ENCODE data around the gene L3HYPDH. TPM values are rescaled to one million over a fixed set of nuclear protein-coding genes. Genes with fewer than 3 reads are reported as not detected.
"Not testable (repeated sequence)": the region's sequence is repeated elsewhere in the genome, so short reads cannot be mapped to it uniquely, and the experiment has no call there.

The L3HYPDH gene
- total RNA-seq, 1 donor from 2014 or later, result 9.1 TPM

DNA sequence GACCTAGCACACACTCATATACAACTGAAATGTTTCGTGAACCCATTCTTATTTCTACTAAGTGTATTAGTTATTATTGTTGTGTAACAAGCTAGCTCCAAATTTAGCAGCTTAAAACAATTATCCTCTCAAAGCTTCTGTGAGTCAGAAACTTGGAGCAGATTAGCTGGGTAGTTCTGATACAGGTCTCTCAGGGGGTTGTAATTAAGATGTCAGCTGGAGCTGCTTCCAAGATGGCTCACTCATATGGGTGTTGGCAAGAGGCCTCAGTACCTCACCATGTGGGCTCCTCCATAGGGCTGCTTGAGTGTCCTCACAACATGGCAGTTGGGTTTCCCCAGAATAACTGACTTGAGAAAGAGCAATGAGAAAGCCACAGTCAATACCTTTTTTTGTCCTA, 28.8 kb downstream of the L3HYPDH start:
- Histone ChIP-seq H3K27me3 (ENCODE audit: low read depth) (no peaks in the 10 kb centered on the region), H3K27ac (replicated peaks) (no peak overlapping the region), H3K9me3 (replicated peaks) (peaks cover 4% of the 10 kb centered on the region), H3K4me1 (no peaks in the 10 kb centered on the region), H3K36me3 (peaks cover 47% of the 10 kb centered on the region), H3K4me3 (no peak overlapping the region)
- TF ChIP-seq, protein P1, sequence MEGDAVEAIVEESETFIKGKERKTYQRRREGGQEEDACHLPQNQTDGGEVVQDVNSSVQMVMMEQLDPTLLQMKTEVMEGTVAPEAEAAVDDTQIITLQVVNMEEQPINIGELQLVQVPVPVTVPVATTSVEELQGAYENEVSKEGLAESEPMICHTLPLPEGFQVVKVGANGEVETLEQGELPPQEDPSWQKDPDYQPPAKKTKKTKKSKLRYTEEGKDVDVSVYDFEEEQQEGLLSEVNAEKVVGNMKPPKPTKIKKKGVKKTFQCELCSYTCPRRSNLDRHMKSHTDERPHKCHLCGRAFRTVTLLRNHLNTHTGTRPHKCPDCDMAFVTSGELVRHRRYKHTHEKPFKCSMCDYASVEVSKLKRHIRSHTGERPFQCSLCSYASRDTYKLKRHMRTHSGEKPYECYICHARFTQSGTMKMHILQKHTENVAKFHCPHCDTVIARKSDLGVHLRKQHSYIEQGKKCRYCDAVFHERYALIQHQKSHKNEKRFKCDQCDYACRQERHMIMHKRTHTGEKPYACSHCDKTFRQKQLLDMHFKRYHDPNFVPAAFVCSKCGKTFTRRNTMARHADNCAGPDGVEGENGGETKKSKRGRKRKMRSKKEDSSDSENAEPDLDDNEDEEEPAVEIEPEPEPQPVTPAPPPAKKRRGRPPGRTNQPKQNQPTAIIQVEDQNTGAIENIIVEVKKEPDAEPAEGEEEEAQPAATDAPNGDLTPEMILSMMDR (IDR thresholded peaks at IDR 0.05; ENCODE audit: borderline replicate concordance), result no peak
- intact Hi-C loops (cut with micrococcal nuclease), result no loop called here
- no peak for DNase-seq

DNA sequence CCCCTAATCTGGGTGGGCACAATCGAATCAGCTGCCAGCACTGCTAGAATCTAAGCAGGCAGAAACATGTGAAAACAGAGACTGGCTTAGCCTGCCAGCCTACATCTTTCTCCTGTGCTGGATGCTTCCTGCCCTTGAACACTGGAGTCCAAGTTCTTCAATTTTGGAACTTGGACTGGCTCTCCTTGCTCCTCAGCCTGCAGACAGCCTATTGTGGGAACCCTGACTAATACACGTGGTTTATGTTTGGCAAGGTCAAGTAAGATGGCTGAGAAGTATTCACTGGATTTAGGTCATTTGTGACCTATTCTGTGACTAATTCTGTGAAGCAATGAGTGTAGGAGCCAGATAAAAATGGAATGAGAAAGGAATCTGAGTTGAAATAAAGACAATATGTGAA, 30.1 kb downstream of the L3HYPDH start:
- Histone ChIP-seq H3K4me1 (no peaks in the 10 kb centered on the region), H3K9me3 (replicated peaks) (peaks cover 4% of the 10 kb centered on the region), H3K36me3 (peaks cover 47% of the 10 kb centered on the region), H3K27ac (replicated peaks) (peak overlapping the region; percentile 33), H3K4me3 (no peak overlapping the region), H3K27me3 (ENCODE audit: low read depth) (no peaks in the 10 kb centered on the region)
- intact Hi-C loops (cut with micrococcal nuclease), result no loop called here
- DNase-seq, result no peak
- TF ChIP-seq, protein P1 (IDR thresholded peaks at IDR 0.05; ENCODE audit: borderline replicate concordance), result no peak

DNA sequence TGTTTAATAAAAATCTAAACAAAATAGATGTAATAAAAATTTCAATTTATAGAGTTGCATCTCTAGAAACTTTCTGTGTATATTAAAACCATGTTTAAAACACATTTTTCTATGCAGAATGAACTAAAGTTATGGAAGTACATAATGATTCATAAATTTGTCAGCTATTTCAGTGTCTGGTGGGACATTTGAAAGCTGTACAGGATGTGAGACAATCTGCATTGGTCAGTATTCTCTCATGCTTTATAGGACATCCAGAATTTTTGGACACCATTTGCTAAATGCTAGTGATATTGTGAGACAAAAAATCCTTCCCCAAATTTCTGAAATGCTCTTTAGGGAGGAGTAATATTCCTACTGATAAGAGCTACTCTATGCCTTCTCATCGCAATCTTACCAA, 32.4 kb downstream of the L3HYPDH start:
- intact Hi-C loops (cut with micrococcal nuclease), result no loop called here
- H3K27ac ChIP-seq (replicated peaks), result no peak overlapping the region
- TF ChIP-seq, protein P1 (IDR thresholded peaks at IDR 0.05; ENCODE audit: borderline replicate concordance), result no peak
- no peaks in the 10 kb centered on the region for H3K4me1 ChIP-seq
- H3K36me3 ChIP-seq, result peaks cover 30% of the 10 kb centered on the region
- H3K27me3 ChIP-seq (ENCODE audit: low read depth), result no peaks in the 10 kb centered on the region
- peaks cover 4% of the 10 kb centered on the region for H3K9me3 ChIP-seq (replicated peaks)
- DNase-seq, result no peak
- no peak overlapping the region for H3K4me3 ChIP-seq

DNA sequence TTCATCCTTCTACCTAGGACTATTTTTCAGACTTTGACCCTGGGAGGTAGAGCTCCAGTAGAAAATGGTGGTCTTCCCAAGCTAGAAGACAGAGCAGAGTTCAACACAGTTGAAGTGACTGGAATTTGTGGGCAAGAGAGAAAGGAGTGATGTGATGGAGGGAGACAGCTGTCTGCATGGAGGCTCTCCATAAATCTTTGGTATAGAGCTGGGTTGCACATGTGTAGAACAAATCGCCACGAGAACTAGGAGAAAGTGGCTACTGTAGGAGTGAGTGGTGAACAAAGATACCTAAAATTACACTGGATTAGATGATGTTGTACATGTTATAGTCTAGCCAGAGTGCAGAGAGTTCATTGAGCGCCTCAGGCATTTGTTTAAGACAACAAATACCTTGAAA, 33.5 kb downstream of the L3HYPDH start:
- no peak overlapping the region for H3K27ac ChIP-seq (replicated peaks)
- no peak for DNase-seq
- H3K4me1 ChIP-seq, result no peaks in the 10 kb centered on the region
- peaks cover 4% of the 10 kb centered on the region for H3K9me3 ChIP-seq (replicated peaks)
- peaks cover 20% of the 10 kb centered on the region for H3K36me3 ChIP-seq
- H3K4me3 ChIP-seq, result no peak overlapping the region
- intact Hi-C loops (cut with micrococcal nuclease), result no loop called here
- TF ChIP-seq, protein P1 (IDR thresholded peaks at IDR 0.05; ENCODE audit: borderline replicate concordance), result no peak
- no peaks in the 10 kb centered on the region for H3K27me3 ChIP-seq (ENCODE audit: low read depth)

DNA sequence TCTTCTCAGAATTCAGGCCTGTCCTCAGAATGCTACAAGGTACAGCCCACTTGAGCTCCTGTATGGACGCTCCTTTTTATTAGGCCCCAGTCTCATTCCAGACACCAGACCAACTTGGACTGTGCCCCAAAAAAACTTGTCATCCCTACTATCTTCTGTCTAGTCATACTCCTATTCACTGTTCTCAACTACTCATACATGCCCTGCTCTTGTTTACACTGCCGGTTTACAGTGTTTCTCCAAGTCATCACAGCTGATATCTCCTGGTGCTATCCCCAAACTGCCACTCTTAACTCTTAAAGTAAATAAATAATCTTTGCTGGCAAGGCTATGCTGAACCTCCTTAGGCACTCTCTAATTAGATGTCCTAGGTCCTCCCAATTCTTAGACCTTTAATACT, 35.5 kb downstream of the L3HYPDH start:
- H3K27ac ChIP-seq (replicated peaks); H3K9me3 ChIP-seq (replicated peaks); H3K27me3 ChIP-seq (ENCODE audit: low read depth); DNase-seq; H3K4me3 ChIP-seq; H3K4me1 ChIP-seq; H3K36me3 ChIP-seq; intact Hi-C loops (cut with micrococcal nuclease): not testable (repeated sequence)

DNA sequence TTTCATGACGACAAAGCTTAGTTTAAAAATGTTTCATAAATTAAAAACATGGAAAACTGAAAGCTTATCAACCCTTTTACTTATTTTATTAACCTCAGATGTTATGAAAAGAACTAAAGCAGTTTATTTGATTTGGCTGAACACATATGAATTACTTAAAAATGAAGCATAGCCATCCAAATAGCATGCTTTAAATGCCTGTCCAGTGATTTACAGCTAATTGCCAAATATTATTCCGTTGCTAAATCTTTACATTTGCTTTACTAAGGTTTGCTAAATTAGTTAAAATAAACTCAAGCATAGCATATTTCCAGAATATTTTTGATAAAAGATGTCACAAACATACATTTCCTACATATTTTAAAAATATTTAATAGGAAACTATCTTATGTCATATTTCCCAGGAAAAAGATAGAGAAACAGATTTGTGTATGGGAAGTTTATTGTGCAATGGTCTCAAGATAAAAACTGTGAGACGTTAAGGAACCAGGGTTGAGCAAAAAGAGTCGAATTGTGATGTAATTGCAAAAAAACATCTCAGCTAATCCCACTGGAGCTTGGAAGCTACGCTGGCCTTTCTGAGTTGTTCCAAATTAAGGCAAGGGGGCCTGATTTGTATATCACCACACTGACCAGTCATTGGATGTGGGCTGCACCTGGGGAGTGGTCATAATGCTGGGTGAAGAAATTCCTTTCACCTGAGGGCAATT, 44.8 kb downstream of the L3HYPDH start:
- peaks cover 30% of the 10 kb centered on the region for H3K4me1 ChIP-seq
- intact Hi-C loops (cut with micrococcal nuclease), result loop anchor here (10.0 kb wide), 1 partner anchor 105 kb away; no protein-coding TSS in a partner anchor

More for the DNA sequence above, 44.8 kb downstream of the L3HYPDH start:
- H3K9me3 ChIP-seq (replicated peaks), result no peaks in the 10 kb centered on the region
- peak overlapping the region; percentile 62 for H3K27ac ChIP-seq (replicated peaks)
- H3K4me3 ChIP-seq, result no peak overlapping the region
- no peaks in the 10 kb centered on the region for H3K36me3 ChIP-seq
- no peaks in the 10 kb centered on the region for H3K27me3 ChIP-seq (ENCODE audit: low read depth)
- DNase-seq, result no peak
- TF ChIP-seq, protein P1 (IDR thresholded peaks at IDR 0.05; ENCODE audit: borderline replicate concordance), result no peak

Measured in left ventricle myocardium inferior (tissue), 1 donor.